GM19455 (cell line): ENCODE measurements around the gene TMEM267.
"Not testable (repeated sequence)": the region's sequence is repeated elsewhere in the genome, so short reads cannot be mapped to it uniquely, and the experiment has no call there.

Experiments
- ATAC-seq: cut with Tn5 transposase; IDR thresholded peaks from one replicate; pipeline ENCODE4 v1.9.1; 2021; ENCODE audit not compliant: unreplicated experiment

Gene TMEM267

GRCh38 chr5:43410414-43410813 is 73.3 kb downstream of the TMEM267 start:
- ATAC-seq = no peak

- ATAC-seq = no peak
Observed at GRCh38 chr5:43409809-43410271, 73.8 kb downstream of the TMEM267 start.

DNA sequence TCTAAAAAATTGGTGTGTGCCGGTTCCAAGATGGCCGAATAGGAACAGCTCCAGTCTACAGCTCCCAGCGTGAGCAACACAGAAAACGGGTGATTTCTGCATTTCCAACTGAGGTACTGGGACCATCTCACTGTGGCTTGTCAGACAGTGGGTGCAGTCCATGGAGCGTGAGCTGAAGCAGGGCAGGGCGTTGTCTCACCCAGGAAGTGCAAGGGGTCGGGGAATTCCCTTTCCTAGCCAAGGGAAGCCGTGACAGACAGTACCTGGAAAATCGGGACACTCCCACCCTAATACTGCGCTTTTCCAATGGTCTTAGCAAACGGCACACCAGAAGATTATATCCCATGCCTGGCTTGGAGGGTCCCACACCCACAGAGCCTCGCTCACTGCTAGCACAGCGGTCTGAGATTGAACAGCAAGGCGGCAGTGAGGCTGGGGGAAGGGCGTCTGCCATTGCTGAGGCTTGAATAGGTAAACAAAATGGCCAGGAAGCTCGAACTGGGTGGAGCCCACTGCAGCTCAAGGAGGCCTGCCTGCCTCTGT is 81.1 kb downstream of the TMEM267 start:
- not testable (repeated sequence) for ATAC-seq

DNA sequence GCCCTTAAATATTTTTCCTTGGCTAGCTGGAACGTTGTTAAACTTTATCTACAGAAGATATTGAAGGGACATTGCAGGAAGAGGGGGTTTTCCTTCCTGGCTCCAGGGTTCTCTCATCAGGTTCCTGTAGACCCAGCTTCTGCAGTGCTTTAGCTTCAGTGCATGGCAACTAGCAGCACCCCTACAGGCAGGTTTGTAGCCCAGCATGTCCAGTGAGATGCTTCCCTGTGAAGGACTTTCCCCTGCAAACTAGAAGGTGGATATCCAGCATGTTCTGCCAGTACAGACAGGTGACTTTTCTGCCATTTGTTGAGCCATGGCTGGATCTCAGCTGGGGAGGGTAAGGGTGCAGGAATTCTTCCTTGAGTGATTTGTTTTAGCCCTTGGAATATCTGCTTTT is 81.8 kb downstream of the TMEM267 start:
- no peak for ATAC-seq

- ATAC-seq = no peak
Observed at GRCh38 chr5:43400082-43400481, 83.6 kb downstream of the TMEM267 start.

- ATAC-seq = peak; percentile 85
Observed at GRCh38 chr5:43396762-43397304, 86.8 kb downstream of the TMEM267 start.
